Adipocyte (in vitro differentiated cells): ENCODE data around the gene DMD.
A peak's percentile ranks its signal among the peaks of the same experiment; 100 is the strongest.

ENCODE experiments used
- DNase-seq: peaks from one replicate; pipeline ENCODE4 v3.0.0-alpha.2; 2015; ENCODE audit warnings: low read depth
- H3K27me3 ChIP-seq: replicated peaks from 2 replicates; pipeline ENCODE4 v1.7.0; 2013; ENCODE audit warnings: mild to moderate bottlenecking, low read length, moderate library complexity; ENCODE audit not compliant: control insufficient read depth, insufficient read depth
- H3K36me3 ChIP-seq: 2 replicates; pipeline ENCODE4 v1.7.0; 2013; ENCODE audit warnings: low read length, mild to moderate bottlenecking, moderate library complexity; ENCODE audit not compliant: control insufficient read depth, insufficient read depth, severe bottlenecking
- H3K4me1 ChIP-seq: 2 replicates; pipeline ENCODE4 v1.7.0; 2013; ENCODE audit warnings: mild to moderate bottlenecking, low read length, moderate library complexity; ENCODE audit not compliant: control insufficient read depth, insufficient read depth
- H3K4me3 ChIP-seq: 2 replicates; pipeline ENCODE4 v1.7.0; 2013; ENCODE audit warnings: mild to moderate bottlenecking, low read length, moderate library complexity
- H3K9ac ChIP-seq: 2 replicates; pipeline ENCODE4 v1.7.0; 2013; ENCODE audit warnings: mild to moderate bottlenecking, low read length, moderate library complexity
- H3K9me3 ChIP-seq: 2 replicates; pipeline ENCODE4 v1.7.0; 2013; ENCODE audit warnings: mild to moderate bottlenecking, low read length, moderate library complexity; ENCODE audit not compliant: control insufficient read depth

The DMD gene

GRCh38 chrX:31711166-31711565 is 1500.2 kb downstream of the DMD start:
- H3K4me3 ChIP-seq: no peak overlapping the region
- H3K36me3 ChIP-seq: no peaks in the 10 kb centered on the region
- no peak overlapping the region for H3K9ac ChIP-seq
- no peaks in the 10 kb centered on the region for H3K9me3 ChIP-seq
- peaks cover 16% of the 10 kb centered on the region for H3K4me1 ChIP-seq
- no peak for DNase-seq
- H3K27me3 ChIP-seq: peaks cover 10% of the 10 kb centered on the region

DNA sequence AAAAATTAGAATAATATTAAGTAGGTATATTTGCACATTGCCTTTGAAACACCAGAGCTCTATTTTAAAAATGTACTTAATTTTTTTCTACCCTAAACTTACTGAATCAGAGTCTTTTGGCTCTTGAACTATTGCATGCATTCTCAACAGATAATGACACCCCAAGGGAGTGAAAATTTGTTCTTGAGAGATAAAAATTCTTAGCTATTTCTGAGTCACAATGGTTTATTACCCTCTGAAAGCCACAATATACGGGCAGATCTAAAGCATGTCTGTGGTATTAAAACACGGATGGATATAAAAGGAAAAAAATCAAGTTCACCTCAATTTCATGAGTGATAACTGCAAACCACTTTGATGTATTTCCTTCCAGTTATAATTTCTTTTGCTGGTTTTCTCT is 1503.2 kb downstream of the DMD start:
- H3K36me3 ChIP-seq: no peaks in the 10 kb centered on the region
- H3K9ac ChIP-seq: no peak overlapping the region
- peaks cover 16% of the 10 kb centered on the region for H3K4me1 ChIP-seq
- no peak for DNase-seq
- no peaks in the 10 kb centered on the region for H3K9me3 ChIP-seq
- H3K4me3 ChIP-seq: no peak overlapping the region
- peaks cover 10% of the 10 kb centered on the region for H3K27me3 ChIP-seq

GRCh38 chrX:31706466-31706865 is 1504.9 kb downstream of the DMD start:
- H3K9ac ChIP-seq: no peak overlapping the region
- H3K27me3 ChIP-seq: peaks cover 6% of the 10 kb centered on the region
- H3K36me3 ChIP-seq: no peaks in the 10 kb centered on the region
- H3K4me1 ChIP-seq: peaks cover 16% of the 10 kb centered on the region
- peak; percentile 1 for DNase-seq
- no peak overlapping the region for H3K4me3 ChIP-seq
- H3K9me3 ChIP-seq: no peaks in the 10 kb centered on the region

DNA sequence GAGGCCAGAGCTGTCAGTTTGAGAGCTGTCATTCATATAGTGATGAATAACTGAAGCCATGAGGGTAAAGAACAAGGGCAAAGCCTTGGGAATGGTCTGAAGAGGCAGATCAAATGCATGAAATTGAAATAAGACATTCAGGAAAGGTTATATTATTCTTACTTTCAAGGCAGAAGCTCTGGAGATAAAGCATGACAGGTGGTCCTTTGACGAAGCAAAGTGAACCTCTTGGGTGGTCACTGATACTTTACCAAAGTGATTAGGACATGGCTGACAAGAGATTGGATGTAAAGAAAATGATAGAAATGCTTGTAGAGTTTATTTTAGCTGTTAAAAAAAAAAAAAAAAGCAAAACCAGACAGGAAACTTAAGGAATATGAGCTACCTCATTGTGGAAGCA is 1505.5 kb downstream of the DMD start:
- Histone ChIP-seq H3K4me1 (peaks cover 16% of the 10 kb centered on the region), H3K27me3 (peaks cover 6% of the 10 kb centered on the region), H3K36me3 (no peaks in the 10 kb centered on the region), H3K9ac (no peak overlapping the region), H3K4me3 (no peak overlapping the region), H3K9me3 (no peaks in the 10 kb centered on the region)
- DNase-seq: no peak

DNA sequence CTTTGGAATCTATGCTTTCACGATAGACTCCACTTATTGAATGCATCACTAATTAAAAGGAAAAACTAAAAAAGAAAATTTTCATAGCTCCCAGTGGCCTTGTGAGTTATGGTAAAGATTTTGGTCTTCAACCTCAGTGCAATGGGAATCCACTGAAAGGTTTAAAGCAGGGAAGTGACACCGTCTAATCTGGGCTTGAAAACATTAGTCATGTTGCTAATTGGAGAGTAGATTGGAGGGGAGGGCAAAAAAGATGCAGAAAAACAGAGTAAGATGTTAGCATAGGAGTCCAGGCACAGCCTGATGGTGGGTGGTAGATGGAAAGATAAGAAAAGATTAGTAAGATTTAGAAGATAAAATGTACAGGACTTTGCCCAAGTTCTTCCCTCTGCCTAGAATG is 1506.4 kb downstream of the DMD start:
- no peaks in the 10 kb centered on the region for H3K36me3 ChIP-seq
- peaks cover 16% of the 10 kb centered on the region for H3K4me1 ChIP-seq
- DNase-seq: no peak
- H3K27me3 ChIP-seq: no peaks in the 10 kb centered on the region
- no peaks in the 10 kb centered on the region for H3K9me3 ChIP-seq
- H3K4me3 ChIP-seq: no peak overlapping the region
- H3K9ac ChIP-seq: no peak overlapping the region

- Histone ChIP-seq H3K9ac (no peak overlapping the region), H3K36me3 (no peaks in the 10 kb centered on the region), H3K4me3 (no peak overlapping the region), H3K4me1 (peaks cover 9% of the 10 kb centered on the region), H3K9me3 (no peaks in the 10 kb centered on the region), H3K27me3 (no peaks in the 10 kb centered on the region)
- DNase-seq: no peak
These were observed 1509.1 kb downstream of the DMD start for GRCh38 chrX:31702222-31702621.

GRCh38 chrX:31697294-31697916 is 1513.9 kb downstream of the DMD start:
- peaks cover 19% of the 10 kb centered on the region for H3K9me3 ChIP-seq
- H3K4me1 ChIP-seq: no peaks in the 10 kb centered on the region
- no peaks in the 10 kb centered on the region for H3K36me3 ChIP-seq
- H3K4me3 ChIP-seq: no peak overlapping the region
- no peak for DNase-seq
- no peak overlapping the region for H3K9ac ChIP-seq
- H3K27me3 ChIP-seq: no peaks in the 10 kb centered on the region

GRCh38 chrX:31679861-31680260 is 1531.5 kb downstream of the DMD start:
- Histone ChIP-seq H3K4me3 (no peak overlapping the region), H3K9me3 (no peaks in the 10 kb centered on the region), H3K36me3 (no peaks in the 10 kb centered on the region), H3K27me3 (no peaks in the 10 kb centered on the region), H3K9ac (no peak overlapping the region), H3K4me1 (no peaks in the 10 kb centered on the region)
- no peak for DNase-seq

GRCh38 chrX:31670245-31670644 is 1541.1 kb downstream of the DMD start:
- Histone ChIP-seq H3K4me3 (no peak overlapping the region), H3K27me3 (no peaks in the 10 kb centered on the region), H3K36me3 (no peaks in the 10 kb centered on the region), H3K9me3 (peaks cover 5% of the 10 kb centered on the region), H3K9ac (no peak overlapping the region), H3K4me1 (no peaks in the 10 kb centered on the region)
- no peak for DNase-seq

- Histone ChIP-seq H3K9me3 (no peaks in the 10 kb centered on the region), H3K36me3 (no peaks in the 10 kb centered on the region), H3K4me3 (no peak overlapping the region), H3K9ac (no peak overlapping the region), H3K27me3 (peaks cover 8% of the 10 kb centered on the region), H3K4me1 (no peaks in the 10 kb centered on the region)
- no peak for DNase-seq
These were observed 1545.9 kb downstream of the DMD start for GRCh38 chrX:31665454-31665853.

DNA sequence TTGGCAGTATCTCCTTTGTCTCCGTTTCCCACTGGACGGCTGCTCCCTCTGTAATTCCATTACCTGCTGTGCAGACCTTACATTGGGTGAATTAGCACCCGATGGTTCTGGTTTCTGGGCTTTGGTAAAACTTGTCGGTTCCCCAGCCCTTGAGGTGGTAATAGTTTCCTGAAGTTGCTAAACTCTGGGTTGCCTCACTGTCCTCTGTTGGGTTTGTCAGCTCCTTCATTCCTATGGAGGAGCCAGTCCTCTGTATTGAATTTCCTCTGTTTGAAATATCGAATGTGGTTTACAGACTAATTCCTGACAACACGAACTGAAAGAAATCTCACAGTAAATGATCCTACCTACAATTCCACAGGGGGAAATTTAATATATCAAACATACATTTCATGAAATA is 1548.2 kb downstream of the DMD start:
- Histone ChIP-seq H3K4me1 (no peaks in the 10 kb centered on the region), H3K36me3 (no peaks in the 10 kb centered on the region), H3K9me3 (no peaks in the 10 kb centered on the region), H3K27me3 (peaks cover 8% of the 10 kb centered on the region), H3K9ac (no peak overlapping the region), H3K4me3 (no peak overlapping the region)
- DNase-seq: no peak

GRCh38 chrX:31661280-31661810 is 1550.0 kb downstream of the DMD start:
- no peak overlapping the region for H3K4me3 ChIP-seq
- peaks cover 8% of the 10 kb centered on the region for H3K27me3 ChIP-seq
- H3K4me1 ChIP-seq: no peaks in the 10 kb centered on the region
- no peak for DNase-seq
- no peaks in the 10 kb centered on the region for H3K9me3 ChIP-seq
- no peaks in the 10 kb centered on the region for H3K36me3 ChIP-seq
- H3K9ac ChIP-seq: no peak overlapping the region
